Measurements from ENCODE around the gene BRSK2.
"Not testable (repeated sequence)": the region's sequence is repeated elsewhere in the genome, so short reads cannot be mapped to it uniquely, and the experiment has no call there.

Gene BRSK2

GRCh38 chr11:1406571-1407485, 17.1 kb downstream of the BRSK2 start:
- Histone ChIP-seq H3K9ac (ENCODE audit: low read length in 2 of 2) (no peak overlapping the region), H3K9me3 (ENCODE audit: control insufficient read depth in 2 of 2, low read length in 2 of 2) (no peaks in the 10 kb centered on the region), H3K4me3 (ENCODE audit: low read length in 2 of 2) (no peak overlapping the region), H3K36me3 (ENCODE audit: control insufficient read depth in 2 of 2, insufficient read depth in 2 of 2, low read length in 2 of 2) (no peaks in the 10 kb centered on the region), H3K27me3 (ENCODE audit: control insufficient read depth in 1 of 2, insufficient read depth in 2 of 2, low read length in 2 of 2) (peaks cover 5 to 12% of the 10 kb centered on the region in 2 donors), H3K4me1 (ENCODE audit: control insufficient read depth, insufficient read depth, low read length) (no peaks in the 10 kb centered on the region), H3K27ac (ENCODE audit: low read length) (no peak overlapping the region)

- peaks cover 5 to 12% of the 10 kb centered on the region in 2 donors for H3K27me3 ChIP-seq (ENCODE audit: control insufficient read depth in 1 of 2, insufficient read depth in 2 of 2, low read length in 2 of 2)
- no peak overlapping the region for H3K4me3 ChIP-seq (ENCODE audit: low read length in 2 of 2)
- H3K27ac ChIP-seq (ENCODE audit: low read length), result no peak overlapping the region
- no peaks in the 10 kb centered on the region for H3K36me3 ChIP-seq (ENCODE audit: control insufficient read depth in 2 of 2, insufficient read depth in 2 of 2, low read length in 2 of 2)
- H3K9me3 ChIP-seq (ENCODE audit: control insufficient read depth in 2 of 2, low read length in 2 of 2), result no peaks in the 10 kb centered on the region
- no peaks in the 10 kb centered on the region for H3K4me1 ChIP-seq (ENCODE audit: control insufficient read depth, insufficient read depth, low read length)
- no peak overlapping the region for H3K9ac ChIP-seq (ENCODE audit: low read length in 2 of 2)
Measured at GRCh38 chr11:1407668-1408067, 17.9 kb downstream of the BRSK2 start.

GRCh38 chr11:1408346-1408745, 18.6 kb downstream of the BRSK2 start:
- H3K36me3 ChIP-seq (ENCODE audit: control insufficient read depth in 2 of 2, insufficient read depth in 2 of 2, low read length in 2 of 2), result no peaks in the 10 kb centered on the region
- H3K27me3 ChIP-seq (ENCODE audit: control insufficient read depth in 1 of 2, insufficient read depth in 2 of 2, low read length in 2 of 2), result peaks cover 5 to 12% of the 10 kb centered on the region in 2 donors
- H3K9me3 ChIP-seq (ENCODE audit: control insufficient read depth in 2 of 2, low read length in 2 of 2), result no peaks in the 10 kb centered on the region
- no peak overlapping the region for H3K27ac ChIP-seq (ENCODE audit: low read length)
- H3K4me1 ChIP-seq (ENCODE audit: control insufficient read depth, insufficient read depth, low read length), result no peaks in the 10 kb centered on the region
- no peak overlapping the region for H3K4me3 ChIP-seq (ENCODE audit: low read length in 2 of 2)
- H3K9ac ChIP-seq (ENCODE audit: low read length in 2 of 2), result no peak overlapping the region

GRCh38 chr11:1409108-1409851, 19.5 kb downstream of the BRSK2 start:
- Histone ChIP-seq H3K9me3 (ENCODE audit: control insufficient read depth in 2 of 2, low read length in 2 of 2) (no peaks in the 10 kb centered on the region), H3K36me3 (ENCODE audit: control insufficient read depth in 2 of 2, insufficient read depth in 2 of 2, low read length in 2 of 2) (no peaks in the 10 kb centered on the region), H3K27me3 (ENCODE audit: control insufficient read depth in 1 of 2, insufficient read depth in 2 of 2, low read length in 2 of 2) (peaks cover 5 to 6% of the 10 kb centered on the region in 2 donors), H3K9ac (ENCODE audit: low read length in 2 of 2) (no peak overlapping the region), H3K4me3 (ENCODE audit: low read length in 2 of 2) (no peak overlapping the region), H3K4me1 (ENCODE audit: control insufficient read depth, insufficient read depth, low read length) (no peaks in the 10 kb centered on the region), H3K27ac (ENCODE audit: low read length) (no peak overlapping the region)

GRCh38 chr11:1409852-1410125, 20.1 kb downstream of the BRSK2 start:
- not testable (repeated sequence) for H3K27me3 ChIP-seq (ENCODE audit: control insufficient read depth in 1 of 2, insufficient read depth in 2 of 2, low read length in 2 of 2); H3K9ac ChIP-seq (ENCODE audit: low read length in 2 of 2); H3K4me1 ChIP-seq (ENCODE audit: control insufficient read depth, insufficient read depth, low read length); H3K9me3 ChIP-seq (ENCODE audit: control insufficient read depth in 2 of 2, low read length in 2 of 2); H3K36me3 ChIP-seq (ENCODE audit: control insufficient read depth in 2 of 2, insufficient read depth in 2 of 2, low read length in 2 of 2); H3K4me3 ChIP-seq (ENCODE audit: low read length in 2 of 2); H3K27ac ChIP-seq (ENCODE audit: low read length)

- peaks cover 5 to 6% of the 10 kb centered on the region in 2 donors for H3K27me3 ChIP-seq (ENCODE audit: control insufficient read depth in 1 of 2, insufficient read depth in 2 of 2, low read length in 2 of 2)
- H3K4me3 ChIP-seq (ENCODE audit: low read length in 2 of 2), result no peak overlapping the region
- H3K9ac ChIP-seq (ENCODE audit: low read length in 2 of 2), result no peak overlapping the region
- peaks cover 0 to under 1% of the 10 kb centered on the region in 2 donors for H3K9me3 ChIP-seq (ENCODE audit: control insufficient read depth in 2 of 2, low read length in 2 of 2)
- H3K27ac ChIP-seq (ENCODE audit: low read length), result no peak overlapping the region
- no peaks in the 10 kb centered on the region for H3K36me3 ChIP-seq (ENCODE audit: control insufficient read depth in 2 of 2, insufficient read depth in 2 of 2, low read length in 2 of 2)
- no peaks in the 10 kb centered on the region for H3K4me1 ChIP-seq (ENCODE audit: control insufficient read depth, insufficient read depth, low read length)
Measured at GRCh38 chr11:1410366-1411291, 20.9 kb downstream of the BRSK2 start.

- Histone ChIP-seq H3K36me3 (ENCODE audit: control insufficient read depth in 2 of 2, insufficient read depth in 2 of 2, low read length in 2 of 2) (no peaks in the 10 kb centered on the region), H3K4me1 (ENCODE audit: control insufficient read depth, insufficient read depth, low read length) (no peaks in the 10 kb centered on the region), H3K9ac (ENCODE audit: low read length in 2 of 2) (no peak overlapping the region), H3K9me3 (ENCODE audit: control insufficient read depth in 2 of 2, low read length in 2 of 2) (peaks cover 0 to 7% of the 10 kb centered on the region in 2 donors), H3K27ac (ENCODE audit: low read length) (no peak overlapping the region), H3K4me3 (ENCODE audit: low read length in 2 of 2) (no peak overlapping the region), H3K27me3 (ENCODE audit: control insufficient read depth in 1 of 2, insufficient read depth in 2 of 2, low read length in 2 of 2) (peaks cover 5 to 6% of the 10 kb centered on the region in 2 donors)
Measured at GRCh38 chr11:1411301-1411700, 21.6 kb downstream of the BRSK2 start.

- not testable (repeated sequence) for H3K27me3 ChIP-seq (ENCODE audit: control insufficient read depth in 1 of 2, insufficient read depth in 2 of 2, low read length in 2 of 2)
Measured at GRCh38 chr11:1411739-1412138, 22.0 kb downstream of the BRSK2 start.

GRCh38 chr11:1412377-1413095, 22.8 kb downstream of the BRSK2 start:
- Histone ChIP-seq H3K4me3 (ENCODE audit: low read length in 2 of 2) (no peak overlapping the region), H3K27me3 (ENCODE audit: control insufficient read depth in 1 of 2, insufficient read depth in 2 of 2, low read length in 2 of 2) (peaks cover 2 to 6% of the 10 kb centered on the region in 2 donors), H3K27ac (ENCODE audit: low read length) (no peak overlapping the region), H3K4me1 (ENCODE audit: control insufficient read depth, insufficient read depth, low read length) (no peaks in the 10 kb centered on the region), H3K9me3 (ENCODE audit: control insufficient read depth in 2 of 2, low read length in 2 of 2) (peaks cover 4 to 16% of the 10 kb centered on the region in 2 donors), H3K36me3 (ENCODE audit: control insufficient read depth in 2 of 2, insufficient read depth in 2 of 2, low read length in 2 of 2) (no peaks in the 10 kb centered on the region), H3K9ac (ENCODE audit: low read length in 2 of 2) (no peak overlapping the region)

More at GRCh38 chr11:1411739-1412138, 22.0 kb downstream of the BRSK2 start:
- not testable (repeated sequence) for H3K4me1 ChIP-seq (ENCODE audit: control insufficient read depth, insufficient read depth, low read length); H3K4me3 ChIP-seq (ENCODE audit: low read length in 2 of 2); H3K27ac ChIP-seq (ENCODE audit: low read length); H3K36me3 ChIP-seq (ENCODE audit: control insufficient read depth in 2 of 2, insufficient read depth in 2 of 2, low read length in 2 of 2); H3K9ac ChIP-seq (ENCODE audit: low read length in 2 of 2)
- peaks cover 0 to 11% of the 10 kb centered on the region in 2 donors for H3K9me3 ChIP-seq (ENCODE audit: control insufficient read depth in 2 of 2, low read length in 2 of 2)

GRCh38 chr11:1414650-1415049, 24.9 kb downstream of the BRSK2 start:
- H3K9me3 ChIP-seq (ENCODE audit: control insufficient read depth in 2 of 2, low read length in 2 of 2), result peaks cover 9 to 33% of the 10 kb centered on the region in 2 donors
- H3K4me1 ChIP-seq (ENCODE audit: control insufficient read depth, insufficient read depth, low read length), result no peaks in the 10 kb centered on the region
- no peaks in the 10 kb centered on the region for H3K36me3 ChIP-seq (ENCODE audit: control insufficient read depth in 2 of 2, insufficient read depth in 2 of 2, low read length in 2 of 2)
- peaks cover 2 to 6% of the 10 kb centered on the region in 2 donors for H3K27me3 ChIP-seq (ENCODE audit: control insufficient read depth in 1 of 2, insufficient read depth in 2 of 2, low read length in 2 of 2)
- H3K4me3 ChIP-seq (ENCODE audit: low read length in 2 of 2), result no peak overlapping the region
- no peak overlapping the region for H3K9ac ChIP-seq (ENCODE audit: low read length in 2 of 2)
- H3K27ac ChIP-seq (ENCODE audit: low read length), result no peak overlapping the region
